PC-3 (cell line): ENCODE results near the gene OR10G3. TPM values are rescaled to one million over a fixed set of nuclear protein-coding genes. Genes with fewer than 3 reads are reported as not detected.
"Not testable (repeated sequence)": the region's sequence is repeated elsewhere in the genome, so short reads cannot be mapped to it uniquely, and the experiment has no call there.

Source experiments
- ATAC-seq: fragments of 200-7000 bp; cut with Tn5 transposase; 2 replicates; pipeline ENCODE4 v1.9.1; 2020; ENCODE audit warnings: mild to moderate bottlenecking, moderate library complexity
- BruUV-seq: library from RNA; stranded (reverse); fragments of 400-500 nt; replicated peaks from 2 replicates; lab custom pipeline; 2021; lab: Mats Ljungman, UMichigan
- CTCF ChIA-PET: fragments of 300-600 bp; sonication (Branson Sonifier 250); formaldehyde crosslinking; loops from one replicate; lab custom pipeline; 2022; ENCODE audit warnings: antibody characterized with exemption; lab: Charles Lee
- POLR2A ChIA-PET: fragments of 300-600 bp; sonication (Branson Sonifier 250); formaldehyde crosslinking; loops from one replicate; lab custom pipeline; 2022; ENCODE audit warnings: antibody characterized with exemption; ENCODE audit not compliant: unreplicated experiment; lab: Charles Lee
- DNase-seq: peaks from one replicate; pipeline ENCODE4 v3.0.0-alpha.2; 2015
- H2AFZ ChIP-seq: fragments of 300-600 bp; sonication (generic); 2 replicates; pipeline ENCODE4 v1.6.0; 2016; ENCODE audit warnings: antibody characterized with exemption, low read length
- H3F3A ChIP-seq: fragments of 300-600 bp; sonication (generic); one replicate; pipeline ENCODE4 v1.6.0; 2017; ENCODE audit warnings: antibody characterized with exemption, low read length, control low read depth, mild to moderate bottlenecking; ENCODE audit not compliant: unreplicated experiment
- H3K27ac ChIP-seq: fragments of 300-600 bp; sonication (generic); 2 replicates; pipeline ENCODE4 v1.5.1; 2016; ENCODE audit warnings: mild to moderate bottlenecking, low read length
- H3K27me3 ChIP-seq: fragments of 300-600 bp; sonication (generic); 2 replicates; pipeline ENCODE4 v1.6.1; 2016; ENCODE audit warnings: low read length, mixed read lengths
- H3K36me3 ChIP-seq: fragments of 300-600 bp; sonication (generic); 2 replicates; pipeline ENCODE4 v1.6.1; 2016; ENCODE audit warnings: low read depth, mixed run types, low read length, mixed read lengths
- H3K4me1 ChIP-seq: fragments of 300-600 bp; sonication (generic); 2 replicates; pipeline ENCODE4 v1.5.1; 2016; ENCODE audit warnings: low read length; ENCODE audit not compliant: insufficient read depth
- H3K4me2 ChIP-seq: fragments of 300-600 bp; sonication (generic); 2 replicates; pipeline ENCODE4 v1.6.0; 2016; ENCODE audit warnings: low read length
- H3K4me3 ChIP-seq: fragments of 300-600 bp; sonication (generic); 2 replicates; pipeline ENCODE4 v1.5.1; 2016; ENCODE audit warnings: mild to moderate bottlenecking, low read length, mixed read lengths
- H3K79me2 ChIP-seq: fragments of 300-600 bp; sonication (generic); 2 replicates; pipeline ENCODE4 v1.6.1; 2017; ENCODE audit warnings: low read length, mixed read lengths
- H3K9ac ChIP-seq: fragments of 300-600 bp; sonication (generic); 2 replicates; pipeline ENCODE4 v1.6.0; 2016; ENCODE audit warnings: mild to moderate bottlenecking, low read length
- H3K9me2 ChIP-seq: fragments of 300-600 bp; sonication (generic); replicated peaks from 2 replicates; pipeline ENCODE4 v1.6.1; 2016; ENCODE audit warnings: mixed run types, low read length, mixed read lengths
- H3K9me3 ChIP-seq: fragments of 300-600 bp; sonication (generic); 2 replicates; pipeline ENCODE4 v1.6.1; 2016; ENCODE audit warnings: low read length, mixed read lengths
- H4K20me1 ChIP-seq: fragments of 300-600 bp; sonication (generic); 2 replicates; pipeline ENCODE4 v1.6.1; 2016; ENCODE audit warnings: low read length, mixed read lengths
- CTCF ChIP-seq: fragments of 300-600 bp; sonication (generic); conservative IDR thresholded peaks from 2 replicates; pipeline ENCODE4 v1.5.1; 2017; ENCODE audit warnings: antibody characterized with exemption, low read depth, mild to moderate bottlenecking, low read length
- EZH2 ChIP-seq: fragments of 300-600 bp; sonication (generic); IDR thresholded peaks from one replicate; pipeline ENCODE4 v1.6.1; 2017; ENCODE audit warnings: antibody characterized with exemption, mild to moderate bottlenecking, low read length; ENCODE audit not compliant: unreplicated experiment
- EZH2phosphoT487 ChIP-seq: fragments of 300-600 bp; sonication (generic); IDR thresholded peaks from 2 replicates; pipeline ENCODE4 v1.6.1; 2018; ENCODE audit warnings: mild to moderate bottlenecking, antibody characterized with exemption, low read length, borderline replicate concordance
- intact Hi-C: fragments of 100-400 bp; cut with micrococcal nuclease; formaldehyde crosslinking; loops from 2 replicates; pipeline ENCODE4 v1.9.0; 2023
- total RNA-seq: library from RNA; depleted of rRNA; stranded (reverse); fragments of >200 nt; gene quantifications from 2 replicates; pipeline ENCODE4 v1.2.3, GENCODE V29; 2014

The OR10G3 gene
- total RNA-seq, 1 experiment from 2014 or later: not detected

- no peaks in the 10 kb centered on the region for H3F3A ChIP-seq
- no TSS peak for BruUV-seq
- no peak overlapping the region for H3K4me2 ChIP-seq
- TF ChIP-seq EZH2phosphoT487: no peak
- TF ChIP-seq EZH2: no peak
- TF ChIP-seq CTCF: no peak
- H3K9ac ChIP-seq: no peak overlapping the region
- H3K4me1 ChIP-seq: no peaks in the 10 kb centered on the region
- no peaks in the 10 kb centered on the region for H3K79me2 ChIP-seq
- no peak overlapping the region for H2AFZ ChIP-seq
- intact Hi-C loops: no loop called here
- ChIA-PET POLR2A (interaction anchor here (0.6 kb wide), 1 partner anchor 80 kb away, joined by 7 read pairs; no protein-coding TSS in a partner anchor), CTCF (interaction anchor here (0.6 kb wide), 1 partner anchor 14 kb away, joined by 3 read pairs; no protein-coding TSS in a partner anchor)
- no peaks in the 10 kb centered on the region for H4K20me1 ChIP-seq
- H3K27me3 ChIP-seq: peaks cover 25% of the 10 kb centered on the region
- no peak for ATAC-seq
- no peak overlapping the region for H3K4me3 ChIP-seq
- no peak overlapping the region for H3K27ac ChIP-seq
- H3K9me3 ChIP-seq: no peaks in the 10 kb centered on the region
- no peaks in the 10 kb centered on the region for H3K9me2 ChIP-seq
- no peaks in the 10 kb centered on the region for H3K36me3 ChIP-seq
- DNase-seq: no peak
Measured at GRCh38 chr14:21614240-21614639, 34.4 kb upstream of the OR10G3 start.

- H3K79me2 ChIP-seq: no peaks in the 10 kb centered on the region
- H3K27me3 ChIP-seq: peaks cover 34% of the 10 kb centered on the region
- no peaks in the 10 kb centered on the region for H3K9me2 ChIP-seq
- no peak overlapping the region for H2AFZ ChIP-seq
- no peaks in the 10 kb centered on the region for H4K20me1 ChIP-seq
- TF ChIP-seq EZH2phosphoT487 (no peak), CTCF (no peak), EZH2 (no peak)
- H3K27ac ChIP-seq: no peak overlapping the region
- H3K9me3 ChIP-seq: no peaks in the 10 kb centered on the region
- no peak overlapping the region for H3K4me2 ChIP-seq
- no peaks in the 10 kb centered on the region for H3K4me1 ChIP-seq
- no peaks in the 10 kb centered on the region for H3K36me3 ChIP-seq
- DNase-seq (no peak), ATAC-seq (no peak)
- POLR2A ChIA-PET: no interaction called here
- no peak overlapping the region for H3K9ac ChIP-seq
- no peaks in the 10 kb centered on the region for H3F3A ChIP-seq
- no peak overlapping the region for H3K4me3 ChIP-seq
- no TSS peak for BruUV-seq
- CTCF ChIA-PET: no interaction called here
- intact Hi-C loops: no loop called here
Measured at GRCh38 chr14:21612324-21612723, 32.4 kb upstream of the OR10G3 start.

- H3F3A ChIP-seq, DNase-seq, H3K9me2 ChIP-seq, CTCF ChIA-PET, H3K79me2 ChIP-seq, ATAC-seq, BruUV-seq, H3K4me2 ChIP-seq, H3K9me3 ChIP-seq, H4K20me1 ChIP-seq, H3K4me1 ChIP-seq, intact Hi-C loops, H2AFZ ChIP-seq, H3K27ac ChIP-seq, H3K4me3 ChIP-seq, H3K9ac ChIP-seq, POLR2A ChIA-PET, H3K36me3 ChIP-seq: not testable (repeated sequence)
- peaks cover 36% of the 10 kb centered on the region for H3K27me3 ChIP-seq
Measured at GRCh38 chr14:21602181-21602580, 22.3 kb upstream of the OR10G3 start.
